RPMI8226 (cell line): ENCODE results near the gene PIGA.

Experiments used
- DNase-seq: peaks from one replicate; pipeline ENCODE4 v3.0.0-alpha.2; 2015

Gene PIGA

DNA sequence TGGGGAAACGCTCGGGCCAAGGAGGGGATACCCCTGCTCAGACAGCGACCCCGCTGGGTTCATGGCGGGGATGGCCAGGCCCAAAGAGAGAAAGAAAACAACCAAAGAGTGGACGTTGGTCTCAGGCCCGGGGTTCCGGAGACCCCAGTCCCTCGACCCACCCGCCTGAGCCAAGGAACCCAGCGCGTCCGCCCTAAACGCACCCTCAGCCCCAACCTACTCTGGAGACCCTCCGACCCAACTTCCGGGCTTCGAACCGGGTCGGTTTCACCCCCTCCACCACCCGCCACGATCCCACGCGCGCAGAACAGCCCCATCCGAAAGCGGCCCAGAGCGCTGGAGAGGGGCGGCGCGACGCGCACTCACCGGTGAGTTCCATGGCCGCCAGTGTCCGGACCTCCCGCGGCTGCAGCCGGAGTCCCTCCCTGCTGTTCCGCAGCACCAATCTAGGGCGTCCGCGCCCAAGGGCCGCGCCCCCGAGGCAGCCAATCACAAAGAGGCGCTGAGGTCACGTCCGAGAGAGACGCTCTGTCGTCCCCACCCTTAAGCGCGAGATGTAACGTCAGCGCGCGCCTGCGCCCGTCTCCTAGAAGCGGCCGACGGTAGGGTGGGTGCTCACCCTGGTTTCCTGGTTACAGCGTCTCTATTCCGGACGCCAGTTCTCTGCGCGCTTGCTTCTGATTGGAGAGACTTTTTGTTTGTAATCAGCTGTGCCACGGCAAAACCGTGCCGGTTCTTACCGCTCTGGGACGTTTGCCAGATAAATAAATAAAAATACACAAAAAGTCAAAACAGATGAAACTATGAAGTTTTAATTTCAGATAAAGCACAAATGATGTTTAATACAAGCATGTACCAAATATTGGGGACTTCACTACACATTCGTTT is at the start of gene PIGA:
Gene PIGA (minus strand): TSS at position 389 of the 888 bp plus-strand sequence. CDS start 3,593 bp downstream, outside the sequence.
- DNase-seq, result peak; percentile 96

DNA sequence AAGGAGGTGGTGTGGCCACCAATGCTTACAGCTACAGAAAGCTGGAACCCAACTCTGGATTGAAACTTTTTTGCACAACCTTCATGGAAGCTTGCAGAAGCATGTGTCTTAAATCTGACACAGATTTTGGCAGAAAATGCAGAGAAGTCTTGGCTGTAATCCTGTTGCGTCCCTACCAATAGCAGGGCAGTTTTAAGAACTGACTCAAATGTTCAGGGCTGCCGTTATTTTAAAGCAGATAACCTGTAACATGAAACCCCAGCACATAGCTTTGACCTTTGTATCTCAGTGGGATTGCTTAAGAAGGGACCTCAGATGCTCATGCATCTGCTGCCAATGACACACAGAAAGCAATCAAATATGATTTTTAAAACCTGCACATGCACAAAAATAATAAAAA is 49.0 kb upstream of the PIGA start, which contains the start of gene VEGFD:
Gene VEGFD (minus strand): TSS at position 110 of the 400 bp plus-strand sequence. CDS start 467 bp downstream, outside the sequence.
- no peak for DNase-seq

GRCh38 chrX:15382813-15383212 is 47.5 kb upstream of the PIGA start:
- DNase-seq, result no peak

DNA sequence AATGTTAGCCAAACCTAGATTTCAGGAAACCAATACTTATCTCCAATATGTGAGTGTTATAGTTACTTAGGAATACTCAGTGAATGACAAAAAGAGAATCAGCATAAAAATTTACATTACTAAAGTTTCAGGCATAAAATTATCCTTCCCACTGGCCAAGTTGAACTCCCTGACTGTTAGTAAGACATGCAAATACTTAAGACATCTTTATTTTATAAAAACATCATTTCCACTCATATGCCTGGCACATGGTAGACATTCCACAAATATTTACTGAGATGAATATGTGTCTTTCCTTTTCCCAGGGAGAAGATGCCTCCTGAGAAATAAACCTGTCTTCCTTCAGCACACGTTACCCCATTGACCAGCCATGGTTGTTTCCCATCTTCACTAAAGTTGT is 41.6 kb upstream of the PIGA start:
- no peak for DNase-seq

DNA sequence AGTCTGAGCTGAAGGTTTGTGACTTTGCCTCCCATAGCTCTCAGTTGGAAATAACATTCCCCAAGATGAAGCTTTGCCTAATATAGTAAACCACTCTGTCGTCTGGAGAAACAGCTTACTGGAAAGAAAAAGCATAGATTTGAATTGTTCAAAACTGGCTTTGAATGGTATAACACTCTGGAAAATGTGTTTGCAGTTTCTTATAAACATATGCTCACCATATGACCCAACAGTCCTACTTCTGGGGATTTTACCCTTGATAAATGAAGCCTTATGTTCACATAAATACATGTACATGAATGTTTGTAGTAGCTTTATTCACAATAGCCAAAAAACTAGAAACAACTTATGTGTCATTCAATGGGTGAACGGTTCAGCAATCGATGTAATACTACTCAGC is 38.7 kb upstream of the PIGA start:
- no peak for DNase-seq

DNA sequence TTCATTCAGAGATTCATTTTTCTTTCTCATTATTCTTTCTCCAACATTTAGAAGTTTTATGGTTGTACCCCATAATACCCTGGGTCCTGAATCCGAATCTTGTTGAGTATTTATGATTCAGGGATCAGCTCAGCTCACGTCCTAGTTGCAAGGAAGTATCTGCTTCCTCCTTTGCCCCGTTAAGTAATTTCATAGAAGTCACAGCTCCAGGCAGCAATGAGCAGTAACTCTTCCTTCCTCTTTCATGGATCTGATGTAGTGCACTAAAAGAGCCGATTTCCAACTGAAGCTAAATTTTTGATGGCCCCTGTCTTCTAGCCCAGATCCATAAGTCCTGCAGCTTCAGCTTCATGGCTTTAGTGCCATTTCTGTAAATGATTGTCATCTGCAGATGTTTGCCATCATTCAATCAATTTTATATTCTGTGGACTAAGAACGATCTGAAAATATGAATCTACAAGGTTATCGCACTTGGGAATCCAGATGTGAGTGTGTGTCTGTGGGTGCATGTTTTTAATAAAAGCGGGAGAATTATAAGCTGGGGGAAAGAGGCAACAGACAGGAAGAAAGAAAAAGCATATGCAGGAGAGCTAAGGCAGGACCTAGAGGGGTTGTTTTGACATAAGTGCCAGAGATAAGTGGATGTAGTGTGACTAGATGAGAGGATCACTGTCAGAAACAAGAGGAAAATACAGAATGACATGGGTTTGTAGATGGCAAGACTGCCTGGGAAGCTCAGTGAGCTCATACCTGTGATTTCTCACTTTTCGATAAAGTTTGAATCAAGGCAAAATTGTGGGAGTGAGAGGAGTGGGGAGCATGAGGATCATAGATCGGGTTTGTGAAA is 31.4 kb upstream of the PIGA start:
- no peak for DNase-seq

GRCh38 chrX:15359701-15360100 is 24.4 kb upstream of the PIGA start:
- no peak for DNase-seq

GRCh38 chrX:15358533-15358932 is 23.2 kb upstream of the PIGA start:
- no peak for DNase-seq

GRCh38 chrX:15356444-15356843 is 21.1 kb upstream of the PIGA start:
- no peak for DNase-seq

DNA sequence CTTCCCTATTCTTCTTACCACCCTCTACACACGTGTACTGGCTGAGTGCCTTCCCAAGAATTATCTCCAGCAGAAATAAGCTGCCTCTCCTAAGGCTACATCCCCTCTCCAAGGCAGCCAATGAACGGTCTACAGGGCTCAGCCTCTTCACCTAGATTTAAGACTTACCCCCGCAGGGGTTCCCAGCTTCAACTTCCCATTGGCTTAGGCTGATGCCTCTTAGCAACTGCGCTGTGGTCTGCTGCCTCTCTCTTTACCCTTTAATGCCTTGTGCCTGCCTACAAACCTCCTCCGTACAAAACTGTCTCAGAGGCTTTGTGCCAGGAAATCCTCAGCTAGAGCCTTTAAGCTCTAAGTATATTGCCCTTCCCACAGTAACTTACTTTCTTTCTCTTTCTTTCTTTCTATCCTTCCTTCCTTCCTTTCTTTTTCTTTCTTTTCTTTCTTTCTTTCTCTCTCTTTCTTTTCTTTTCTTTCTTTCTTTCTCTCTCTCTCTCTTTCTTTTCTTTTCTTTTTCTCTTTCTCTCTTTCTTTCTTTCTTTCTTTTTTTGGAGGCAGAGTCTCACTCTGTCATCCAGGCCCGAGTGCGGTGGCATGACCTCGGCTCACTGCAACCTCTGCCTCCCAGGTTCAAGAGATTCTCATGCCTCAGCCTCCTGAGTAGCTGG is 15.1 kb upstream of the PIGA start:
- DNase-seq, result no peak

- peak; percentile 67 for DNase-seq
Observed at GRCh38 chrX:15349046-15349445, 13.7 kb upstream of the PIGA start.

DNA sequence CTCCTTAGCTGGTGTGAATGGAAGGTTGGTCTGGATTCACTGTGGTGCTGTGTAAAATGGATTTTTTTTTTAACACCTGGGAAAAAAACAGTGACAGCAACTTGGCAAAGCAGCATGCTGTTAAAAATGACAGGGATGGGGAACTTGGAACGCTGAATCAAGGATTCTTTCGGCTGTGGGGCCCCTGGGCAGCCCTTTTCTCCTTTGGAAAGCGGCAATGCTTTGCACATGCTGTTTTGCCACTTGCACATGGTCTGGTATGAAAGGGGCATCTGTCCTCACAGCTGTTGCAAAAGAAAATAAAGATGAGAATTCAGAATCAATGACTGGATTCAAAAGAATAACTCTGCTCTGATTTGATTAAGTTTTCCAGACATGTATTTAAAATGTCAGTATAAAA is 10.7 kb upstream of the PIGA start:
- no peak for DNase-seq

- DNase-seq, result no peak
Observed at GRCh38 chrX:15344106-15344505, 8.8 kb upstream of the PIGA start.

GRCh38 chrX:15343075-15343476 is 7.8 kb upstream of the PIGA start:
- no peak for DNase-seq

DNA sequence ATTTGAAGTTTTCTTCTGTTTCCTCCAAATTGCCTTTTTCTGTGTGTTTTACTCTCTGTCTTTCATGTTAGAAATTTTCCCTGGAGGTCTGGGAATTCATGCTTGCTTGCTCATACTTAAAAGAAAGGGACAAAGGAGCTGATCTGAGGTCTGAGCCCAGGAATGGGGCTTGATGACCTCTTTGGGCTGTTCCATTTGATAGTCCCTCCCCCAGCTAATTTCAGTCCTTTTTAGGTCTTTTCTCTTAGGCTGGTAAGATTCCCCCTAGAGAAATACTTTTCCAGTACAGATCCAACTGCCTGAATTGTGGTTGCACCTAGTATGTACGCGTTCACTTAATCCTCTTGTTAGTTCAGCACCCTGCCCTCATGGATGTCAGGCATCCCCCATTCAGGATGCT is 5.5 kb upstream of the PIGA start:
- no peak for DNase-seq

DNA sequence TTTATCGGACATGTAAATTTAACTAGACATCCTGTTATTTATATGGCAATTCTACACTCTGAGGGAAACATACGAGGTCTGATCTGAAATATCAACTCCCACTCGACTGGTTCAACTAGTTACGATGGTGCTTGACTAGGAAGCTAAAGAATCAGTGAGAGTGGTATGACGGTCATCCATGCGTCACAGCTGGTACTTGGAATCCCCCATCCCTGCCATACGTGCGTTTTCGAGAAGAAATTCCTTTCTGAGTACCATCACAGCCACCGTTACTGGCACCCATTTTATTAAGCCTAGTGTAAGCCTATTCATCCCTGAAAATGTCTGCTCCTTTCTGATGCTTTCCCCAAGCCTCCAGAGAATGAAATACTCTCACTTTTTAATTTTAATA is 695 bp upstream of the PIGA start:
- no peak for DNase-seq

DNA sequence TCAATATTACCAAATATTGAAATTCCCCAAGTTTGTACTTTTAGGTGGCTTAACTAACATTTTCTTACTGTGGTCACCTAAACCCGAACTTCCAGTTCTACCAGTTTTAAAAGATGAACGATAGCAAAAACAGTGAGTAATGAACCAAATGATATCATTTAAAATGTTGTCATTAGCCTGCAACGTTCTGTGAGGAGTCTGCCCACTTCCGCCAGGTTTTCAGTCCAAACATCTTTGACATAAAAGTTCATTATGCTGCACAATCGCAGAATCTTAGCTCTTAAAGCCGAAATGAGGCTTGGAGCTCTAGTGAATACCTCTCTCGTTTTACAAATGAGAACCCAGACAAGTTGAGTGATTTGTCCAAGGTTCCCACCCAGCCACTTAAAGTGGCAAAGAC is 762 bp downstream of the PIGA start:
- peak; percentile 20 for DNase-seq

GRCh38 chrX:15328821-15329220 is 6.5 kb downstream of the PIGA start:
- DNase-seq, result no peak

GRCh38 chrX:15328131-15328530 is 7.2 kb downstream of the PIGA start:
- no peak for DNase-seq

- DNase-seq, result no peak
Observed at GRCh38 chrX:15322472-15322871, 12.9 kb downstream of the PIGA start.

DNA sequence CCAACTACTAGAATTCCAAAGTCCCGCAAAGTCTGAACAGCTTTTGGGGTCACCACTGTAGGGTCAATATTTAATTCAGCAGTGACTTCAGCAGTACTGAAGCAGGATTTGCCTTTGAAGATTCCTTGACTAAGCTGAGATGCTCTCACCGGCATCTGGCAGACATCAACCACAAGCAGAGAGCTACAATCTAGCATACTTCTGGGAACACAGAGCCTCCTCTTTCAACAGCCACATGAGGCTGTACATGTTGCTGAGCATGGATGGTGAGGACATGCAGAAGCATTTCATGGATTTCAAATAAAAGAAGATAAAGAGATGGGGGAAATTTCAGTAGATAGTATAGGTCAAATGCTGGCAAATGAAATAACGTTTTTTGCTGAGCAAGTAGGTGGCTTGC is 13.3 kb downstream of the PIGA start:
- DNase-seq, result no peak

DNA sequence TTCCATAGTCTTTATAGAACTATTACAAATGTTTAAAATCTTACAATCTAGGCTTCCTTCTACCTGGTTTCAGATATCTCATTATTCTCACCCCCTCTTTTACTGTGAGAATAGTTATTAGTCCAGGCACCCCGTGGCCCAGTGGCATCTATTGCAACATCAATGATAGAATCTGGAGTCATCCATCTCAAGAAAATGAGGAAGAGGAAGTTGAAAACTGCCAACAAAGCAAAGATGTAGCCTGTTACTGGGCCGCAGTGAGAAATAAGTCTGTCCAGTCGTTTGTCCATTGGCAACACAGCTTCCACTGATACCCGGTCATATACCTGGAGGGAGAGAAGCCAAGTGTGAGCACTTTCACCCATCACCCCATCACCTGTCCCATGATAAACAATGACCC is 13.9 kb downstream of the PIGA start:
- DNase-seq, result no peak

GRCh38 chrX:15320297-15320696 is 15.0 kb downstream of the PIGA start:
- DNase-seq, result no peak
